Neural crest cell (in vitro differentiated cells): Measurements from ENCODE around the gene PTPN22. TPM values are rescaled to one million over a fixed set of nuclear protein-coding genes. Genes with fewer than 3 reads are reported as not detected.

ENCODE experiments used
- DNase-seq: peaks from one replicate; pipeline ENCODE4 v3.0.0; 2021; ENCODE audit warnings: low read depth, mixed read lengths, low spot score
- H3K27ac Mint-ChIP-seq: one replicate; pipeline ENCODE4 v1.8.0; 2021; ENCODE audit warnings: mild to moderate bottlenecking, mixed read lengths; ENCODE audit not compliant: unreplicated experiment
- H3K27me3 Mint-ChIP-seq: 2 replicates; pipeline ENCODE4 v1.8.0; 2021; ENCODE audit warnings: low read depth, mild to moderate bottlenecking, mixed read lengths
- H3K36me3 Mint-ChIP-seq: 2 replicates; pipeline ENCODE4 v1.8.0; 2021; ENCODE audit warnings: low read depth, mild to moderate bottlenecking, mixed read lengths
- H3K4me1 Mint-ChIP-seq: 2 replicates; pipeline ENCODE4 v1.8.0; 2021; ENCODE audit warnings: mixed read lengths
- H3K4me3 Mint-ChIP-seq: one replicate; pipeline ENCODE4 v1.8.0; 2021; ENCODE audit warnings: mild to moderate bottlenecking, mixed read lengths
- H3K9me3 Mint-ChIP-seq: 2 replicates; pipeline ENCODE4 v1.8.0; 2021; ENCODE audit warnings: mixed read lengths
- total RNA-seq: library from RNA; stranded (reverse); gene quantifications from 2 replicates; pipeline ENCODE4 v1.2.1, GENCODE V29; 2021
- TF ChIP-seq, protein P1 (sequence below): fragments of 200-600 bp; sonication (generic); conservative IDR thresholded peaks from 2 replicates; pipeline ENCODE4 v1.5.0; 2021; ENCODE audit warnings: antibody characterized with exemption, mild to moderate bottlenecking

The PTPN22 gene
- total RNA-seq, 1 donor from 2014 or later: not detected

- no peak for DNase-seq
- H3K4me1 Mint-ChIP-seq: no peaks in the 10 kb centered on the region
- no peak overlapping the region for H3K4me3 Mint-ChIP-seq
- H3K9me3 Mint-ChIP-seq: peaks cover 3% of the 10 kb centered on the region
- H3K27ac Mint-ChIP-seq: no peak overlapping the region
- TF ChIP-seq, protein P1, sequence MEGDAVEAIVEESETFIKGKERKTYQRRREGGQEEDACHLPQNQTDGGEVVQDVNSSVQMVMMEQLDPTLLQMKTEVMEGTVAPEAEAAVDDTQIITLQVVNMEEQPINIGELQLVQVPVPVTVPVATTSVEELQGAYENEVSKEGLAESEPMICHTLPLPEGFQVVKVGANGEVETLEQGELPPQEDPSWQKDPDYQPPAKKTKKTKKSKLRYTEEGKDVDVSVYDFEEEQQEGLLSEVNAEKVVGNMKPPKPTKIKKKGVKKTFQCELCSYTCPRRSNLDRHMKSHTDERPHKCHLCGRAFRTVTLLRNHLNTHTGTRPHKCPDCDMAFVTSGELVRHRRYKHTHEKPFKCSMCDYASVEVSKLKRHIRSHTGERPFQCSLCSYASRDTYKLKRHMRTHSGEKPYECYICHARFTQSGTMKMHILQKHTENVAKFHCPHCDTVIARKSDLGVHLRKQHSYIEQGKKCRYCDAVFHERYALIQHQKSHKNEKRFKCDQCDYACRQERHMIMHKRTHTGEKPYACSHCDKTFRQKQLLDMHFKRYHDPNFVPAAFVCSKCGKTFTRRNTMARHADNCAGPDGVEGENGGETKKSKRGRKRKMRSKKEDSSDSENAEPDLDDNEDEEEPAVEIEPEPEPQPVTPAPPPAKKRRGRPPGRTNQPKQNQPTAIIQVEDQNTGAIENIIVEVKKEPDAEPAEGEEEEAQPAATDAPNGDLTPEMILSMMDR: no peak
- no peaks in the 10 kb centered on the region for H3K36me3 Mint-ChIP-seq
- no peaks in the 10 kb centered on the region for H3K27me3 Mint-ChIP-seq
Observed at GRCh38 chr1:113886417-113887401, 15.2 kb upstream of the PTPN22 start.

DNA sequence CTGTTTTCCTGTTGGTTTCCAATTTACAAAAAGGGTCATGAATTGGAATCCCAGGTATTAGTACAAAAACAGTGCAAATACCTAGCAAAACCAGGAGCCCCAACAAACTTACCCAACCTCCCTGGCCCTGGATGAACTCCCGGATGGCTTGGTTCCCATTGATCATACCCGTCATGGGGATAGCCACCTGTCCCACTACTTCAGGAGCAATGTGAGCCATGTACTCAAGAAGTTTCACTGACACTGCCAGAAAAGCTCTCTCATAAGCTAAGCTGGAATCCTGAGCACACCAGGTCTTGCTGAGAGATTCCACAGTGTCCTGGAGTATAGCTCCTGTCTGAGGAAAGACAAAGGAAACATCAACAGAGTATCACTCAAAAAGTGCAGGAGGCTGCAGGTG lies 10.1 kb upstream of the PTPN22 start:
- H3K4me1 Mint-ChIP-seq: peaks cover 3% of the 10 kb centered on the region
- H3K36me3 Mint-ChIP-seq: no peaks in the 10 kb centered on the region
- H3K9me3 Mint-ChIP-seq: peaks cover 8% of the 10 kb centered on the region
- H3K27ac Mint-ChIP-seq: no peak overlapping the region
- TF ChIP-seq, protein P1: no peak
- no peaks in the 10 kb centered on the region for H3K27me3 Mint-ChIP-seq
- H3K4me3 Mint-ChIP-seq: no peak overlapping the region
- DNase-seq: no peak

- Mint-ChIP-seq H3K27ac (no peak overlapping the region), H3K4me3 (no peak overlapping the region), H3K36me3 (no peaks in the 10 kb centered on the region), H3K27me3 (no peaks in the 10 kb centered on the region), H3K4me1 (peaks cover 3% of the 10 kb centered on the region), H3K9me3 (peaks cover 8% of the 10 kb centered on the region)
- TF ChIP-seq, protein P1: no peak
- no peak for DNase-seq
Observed at GRCh38 chr1:113879739-113880038, 8.2 kb upstream of the PTPN22 start.

DNA sequence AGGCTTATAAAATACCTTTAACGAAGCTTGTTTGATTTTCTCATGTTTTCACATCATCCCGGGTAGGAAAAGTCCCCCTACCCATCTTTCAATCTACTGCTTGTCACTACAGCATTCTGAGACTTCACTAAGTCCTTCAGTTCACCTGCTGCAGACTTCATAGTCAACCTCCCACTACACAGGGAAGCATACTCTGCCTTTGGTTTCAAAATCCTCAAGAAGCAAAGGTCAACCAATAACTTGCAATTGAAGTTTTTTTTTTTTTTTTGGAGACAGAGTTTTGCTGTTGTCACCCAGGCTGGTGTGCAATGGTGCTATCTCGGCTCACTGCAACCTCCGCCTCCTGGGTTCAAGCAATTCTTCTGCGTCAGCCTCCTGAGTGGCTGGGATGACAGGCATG lies 4.7 kb upstream of the PTPN22 start:
- no peak overlapping the region for H3K4me3 Mint-ChIP-seq
- no peaks in the 10 kb centered on the region for H3K27me3 Mint-ChIP-seq
- no peak for DNase-seq
- H3K9me3 Mint-ChIP-seq: peaks cover 5% of the 10 kb centered on the region
- H3K27ac Mint-ChIP-seq: no peak overlapping the region
- peaks cover 3% of the 10 kb centered on the region for H3K4me1 Mint-ChIP-seq
- H3K36me3 Mint-ChIP-seq: no peaks in the 10 kb centered on the region
- TF ChIP-seq, protein P1: no peak

DNA sequence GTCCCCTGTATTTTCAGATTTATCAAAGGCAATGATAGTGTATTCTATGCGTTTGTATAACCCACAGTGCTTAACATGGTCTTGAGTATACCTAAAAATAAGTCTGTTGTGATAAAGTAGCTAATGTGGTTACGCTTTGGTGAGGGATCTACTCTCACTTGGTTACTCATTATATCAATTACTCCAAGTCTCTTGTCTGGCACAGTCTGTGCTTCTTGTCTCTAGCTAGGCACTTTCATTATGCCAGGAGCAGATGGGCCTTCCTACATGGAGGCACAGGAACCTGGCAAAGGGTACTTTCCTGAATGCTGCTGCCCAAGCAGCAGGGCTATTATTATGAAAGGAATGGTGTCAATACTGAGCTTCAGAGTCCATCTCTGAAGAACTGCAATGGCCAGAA lies 4.2 kb upstream of the PTPN22 start:
- H3K4me3 Mint-ChIP-seq: no peak overlapping the region
- TF ChIP-seq, protein P1: no peak
- H3K4me1 Mint-ChIP-seq: peaks cover under 1% of the 10 kb centered on the region
- H3K27me3 Mint-ChIP-seq: no peaks in the 10 kb centered on the region
- H3K36me3 Mint-ChIP-seq: no peaks in the 10 kb centered on the region
- no peak for DNase-seq
- peaks cover 5% of the 10 kb centered on the region for H3K9me3 Mint-ChIP-seq
- no peak overlapping the region for H3K27ac Mint-ChIP-seq
